ENCODE data around the gene ZNF804B.

The ZNF804B gene

DNA sequence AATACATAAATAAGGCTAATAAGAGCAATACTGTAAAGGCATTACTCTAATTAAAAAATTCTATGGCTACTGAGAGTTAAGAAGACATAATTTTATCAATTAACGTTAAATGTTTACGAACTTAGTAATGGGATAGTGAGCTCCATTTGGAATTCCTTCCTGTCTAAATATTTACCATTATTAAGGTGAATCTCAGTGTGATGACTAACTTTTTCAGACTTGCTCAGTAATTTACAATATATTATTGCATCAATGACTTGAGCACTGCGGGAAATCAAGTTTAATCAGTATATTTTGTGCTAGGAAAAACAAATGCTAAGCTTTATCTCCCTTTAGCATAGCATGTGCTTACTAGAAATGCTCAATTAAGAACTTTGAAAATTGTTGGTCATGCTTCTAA lies 318.5 kb downstream of the ZNF804B start:
- H3K27ac ChIP-seq (ENCODE audit: low read depth, low read length, severe bottlenecking), result no peak overlapping the region
- H3K4me3 ChIP-seq (ENCODE audit: extremely low read depth, insufficient read depth, low read length, poor library complexity, severe bottlenecking), result no peak overlapping the region
- WGBS, 2 experiments (ENCODE audit: insufficient coverage in 2 of 2), result 100% methylated on average over 1 of the region's 3 CpGs; no CpG with 5 or more reads in 1 of the 2 experiments
- H3K4me1 ChIP-seq (ENCODE audit: control insufficient read depth, insufficient read depth, low read length, poor library complexity, severe bottlenecking), result no peaks in the 10 kb centered on the region
- no peaks in the 10 kb centered on the region for H3K36me3 ChIP-seq (ENCODE audit: control insufficient read depth, insufficient read depth, low read length)
- no peaks in the 10 kb centered on the region for H3K9me3 ChIP-seq (ENCODE audit: control insufficient read depth, low read length)

DNA sequence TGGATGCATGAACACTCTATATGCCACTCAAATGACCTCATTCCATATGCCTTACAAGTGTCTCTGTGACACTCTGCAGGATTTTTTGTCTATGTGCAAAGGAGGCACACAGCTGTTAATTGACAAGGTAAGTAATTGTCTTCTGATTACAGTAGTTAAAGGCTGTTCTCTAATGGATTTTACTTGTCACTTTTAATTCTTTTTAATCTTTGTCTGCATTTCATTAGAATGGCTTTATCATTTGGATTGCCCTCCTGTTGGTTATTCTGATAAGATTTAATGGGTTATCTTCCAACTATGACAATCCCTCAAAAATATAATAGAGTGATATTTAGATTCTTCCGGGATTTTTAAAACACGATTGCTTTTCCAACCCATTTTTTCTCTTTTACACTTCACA lies 326.1 kb downstream of the ZNF804B start:
- Histone ChIP-seq H3K4me1 (ENCODE audit: control insufficient read depth, insufficient read depth, low read length, poor library complexity, severe bottlenecking) (no peaks in the 10 kb centered on the region), H3K4me3 (ENCODE audit: extremely low read depth, insufficient read depth, low read length, poor library complexity, severe bottlenecking) (no peak overlapping the region), H3K27ac (ENCODE audit: low read depth, low read length, severe bottlenecking) (no peak overlapping the region), H3K36me3 (ENCODE audit: control insufficient read depth, insufficient read depth, low read length) (no peaks in the 10 kb centered on the region), H3K9me3 (ENCODE audit: control insufficient read depth, low read length) (no peaks in the 10 kb centered on the region)
- 75% methylated on average over 2 of the region's 2 CpGs; no CpG with 5 or more reads in 1 of the 2 experiments for WGBS, 2 experiments (ENCODE audit: insufficient coverage in 2 of 2)

GRCh38 chr7:89091550-89091949 lies 332.1 kb downstream of the ZNF804B start:
- no CpG with 5 or more reads among the region's 1 CpG for WGBS, 2 experiments (ENCODE audit: insufficient coverage in 2 of 2)
- Histone ChIP-seq H3K9me3 (ENCODE audit: control insufficient read depth, low read length) (no peaks in the 10 kb centered on the region), H3K4me3 (ENCODE audit: extremely low read depth, insufficient read depth, low read length, poor library complexity, severe bottlenecking) (no peak overlapping the region), H3K4me1 (ENCODE audit: control insufficient read depth, insufficient read depth, low read length, poor library complexity, severe bottlenecking) (no peaks in the 10 kb centered on the region), H3K27ac (ENCODE audit: low read depth, low read length, severe bottlenecking) (no peak overlapping the region), H3K36me3 (ENCODE audit: control insufficient read depth, insufficient read depth, low read length) (no peaks in the 10 kb centered on the region)

DNA sequence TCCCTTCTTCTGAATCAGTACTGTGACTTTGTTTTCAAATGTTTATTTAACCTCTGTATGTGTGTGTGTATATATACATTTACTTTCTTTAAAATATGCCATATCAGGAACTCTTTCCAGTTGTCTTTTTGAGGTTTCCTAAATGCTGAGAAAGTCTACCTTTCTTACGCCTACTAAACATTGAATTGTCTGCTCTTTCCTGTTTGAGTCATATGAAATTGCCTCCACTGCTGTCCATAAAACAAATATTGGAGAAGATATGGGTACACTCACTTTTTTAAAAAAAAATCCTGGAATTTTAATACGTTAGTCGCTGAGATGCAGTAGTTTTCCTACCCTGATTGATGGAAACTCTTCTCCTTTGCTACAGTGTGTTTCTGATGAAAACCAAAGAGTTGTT lies 334.8 kb downstream of the ZNF804B start:
- Histone ChIP-seq H3K27ac (ENCODE audit: low read depth, low read length, severe bottlenecking) (no peak overlapping the region), H3K36me3 (ENCODE audit: control insufficient read depth, insufficient read depth, low read length) (no peaks in the 10 kb centered on the region), H3K4me3 (ENCODE audit: extremely low read depth, insufficient read depth, low read length, poor library complexity, severe bottlenecking) (no peak overlapping the region), H3K9me3 (ENCODE audit: control insufficient read depth, low read length) (no peaks in the 10 kb centered on the region), H3K4me1 (ENCODE audit: control insufficient read depth, insufficient read depth, low read length, poor library complexity, severe bottlenecking) (no peaks in the 10 kb centered on the region)
- WGBS, 2 experiments (ENCODE audit: insufficient coverage in 2 of 2), result no CpG with 5 or more reads among the region's 3 CpGs

- Histone ChIP-seq H3K27ac (ENCODE audit: low read depth, low read length, severe bottlenecking) (no peak overlapping the region), H3K9me3 (ENCODE audit: control insufficient read depth, low read length) (no peaks in the 10 kb centered on the region), H3K4me3 (ENCODE audit: extremely low read depth, insufficient read depth, low read length, poor library complexity, severe bottlenecking) (no peak overlapping the region), H3K4me1 (ENCODE audit: control insufficient read depth, insufficient read depth, low read length, poor library complexity, severe bottlenecking) (no peaks in the 10 kb centered on the region), H3K36me3 (ENCODE audit: control insufficient read depth, insufficient read depth, low read length) (no peaks in the 10 kb centered on the region)
These were observed 344.1 kb downstream of the ZNF804B start for GRCh38 chr7:89103564-89103963.

DNA sequence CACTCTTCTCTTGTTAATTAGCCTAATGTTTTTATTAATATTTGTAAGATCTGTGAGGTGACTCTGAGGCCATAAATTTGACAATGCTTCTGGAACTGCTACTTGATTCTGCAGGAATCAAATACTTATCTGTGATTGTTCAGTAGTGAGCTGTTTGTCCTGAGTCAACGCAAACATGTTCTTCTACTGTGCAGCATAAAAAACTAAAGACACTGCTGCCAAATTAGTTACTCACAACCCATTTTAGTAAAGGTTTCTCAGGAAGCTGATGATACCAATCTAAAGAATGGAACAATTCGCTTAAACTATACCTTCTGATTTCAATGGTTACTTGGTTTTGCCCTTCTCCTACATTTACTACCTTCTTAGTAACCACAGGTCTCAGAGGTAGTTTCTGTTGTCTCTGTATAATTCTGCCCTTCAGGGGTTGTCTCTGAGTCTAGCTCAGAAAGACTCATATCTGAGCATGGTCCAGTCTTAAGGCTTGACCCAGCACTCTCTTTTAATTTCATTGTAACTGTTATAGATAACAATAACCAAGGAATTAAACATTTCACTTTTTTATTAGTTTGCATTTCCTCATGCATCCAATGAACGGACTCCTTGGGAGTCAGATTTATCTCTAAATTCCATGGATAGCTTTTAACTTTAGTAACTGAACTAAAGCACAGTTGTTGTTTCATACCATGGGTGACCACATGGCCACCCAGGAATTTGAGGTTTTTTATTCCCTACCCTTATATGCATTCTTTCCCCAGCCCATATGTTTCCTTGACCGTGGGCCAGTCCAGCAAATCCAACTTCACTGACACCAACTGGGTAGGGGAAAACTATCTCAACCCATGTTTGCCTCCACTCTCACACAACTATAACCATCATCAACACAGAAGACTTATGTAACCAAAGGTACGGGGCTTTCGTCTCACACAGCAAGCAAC lies 345.5 kb downstream of the ZNF804B start:
- 75 to 79% methylated on average over 3 to 5 of the region's 6 CpGs for WGBS, 2 experiments (ENCODE audit: insufficient coverage in 2 of 2)
- Histone ChIP-seq H3K27ac (ENCODE audit: low read depth, low read length, severe bottlenecking) (no peak overlapping the region), H3K36me3 (ENCODE audit: control insufficient read depth, insufficient read depth, low read length) (no peaks in the 10 kb centered on the region), H3K4me3 (ENCODE audit: extremely low read depth, insufficient read depth, low read length, poor library complexity, severe bottlenecking) (no peak overlapping the region), H3K9me3 (ENCODE audit: control insufficient read depth, low read length) (no peaks in the 10 kb centered on the region), H3K4me1 (ENCODE audit: control insufficient read depth, insufficient read depth, low read length, poor library complexity, severe bottlenecking) (no peaks in the 10 kb centered on the region)

DNA sequence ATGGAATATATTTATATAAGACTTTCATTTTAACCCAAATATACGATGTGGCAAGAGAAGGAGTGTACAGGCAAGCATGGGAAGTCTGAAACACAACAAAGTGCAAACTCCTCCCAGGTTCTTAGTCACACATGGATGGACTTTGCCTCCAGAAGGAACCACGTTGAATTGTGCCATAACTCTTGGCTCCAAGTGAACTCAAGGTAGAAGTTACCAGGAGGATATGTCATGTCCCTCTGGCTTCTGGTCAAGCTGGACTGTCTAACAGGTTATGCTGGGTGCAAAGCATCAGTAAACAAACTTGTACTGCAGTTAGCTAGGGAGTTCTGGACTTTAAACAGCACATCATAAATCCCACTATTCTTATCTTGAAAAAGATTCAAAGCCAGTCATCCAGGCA lies 364.4 kb downstream of the ZNF804B start:
- Histone ChIP-seq H3K36me3 (ENCODE audit: control insufficient read depth, insufficient read depth, low read length) (no peaks in the 10 kb centered on the region), H3K4me3 (ENCODE audit: extremely low read depth, insufficient read depth, low read length, poor library complexity, severe bottlenecking) (no peak overlapping the region), H3K9me3 (ENCODE audit: control insufficient read depth, low read length) (no peaks in the 10 kb centered on the region), H3K27ac (ENCODE audit: low read depth, low read length, severe bottlenecking) (no peak overlapping the region), H3K4me1 (ENCODE audit: control insufficient read depth, insufficient read depth, low read length, poor library complexity, severe bottlenecking) (no peaks in the 10 kb centered on the region)
- 50% methylated on average over 1 of the region's 2 CpGs; no CpG with 5 or more reads in 1 of the 2 experiments for WGBS, 2 experiments (ENCODE audit: insufficient coverage in 2 of 2)

DNA sequence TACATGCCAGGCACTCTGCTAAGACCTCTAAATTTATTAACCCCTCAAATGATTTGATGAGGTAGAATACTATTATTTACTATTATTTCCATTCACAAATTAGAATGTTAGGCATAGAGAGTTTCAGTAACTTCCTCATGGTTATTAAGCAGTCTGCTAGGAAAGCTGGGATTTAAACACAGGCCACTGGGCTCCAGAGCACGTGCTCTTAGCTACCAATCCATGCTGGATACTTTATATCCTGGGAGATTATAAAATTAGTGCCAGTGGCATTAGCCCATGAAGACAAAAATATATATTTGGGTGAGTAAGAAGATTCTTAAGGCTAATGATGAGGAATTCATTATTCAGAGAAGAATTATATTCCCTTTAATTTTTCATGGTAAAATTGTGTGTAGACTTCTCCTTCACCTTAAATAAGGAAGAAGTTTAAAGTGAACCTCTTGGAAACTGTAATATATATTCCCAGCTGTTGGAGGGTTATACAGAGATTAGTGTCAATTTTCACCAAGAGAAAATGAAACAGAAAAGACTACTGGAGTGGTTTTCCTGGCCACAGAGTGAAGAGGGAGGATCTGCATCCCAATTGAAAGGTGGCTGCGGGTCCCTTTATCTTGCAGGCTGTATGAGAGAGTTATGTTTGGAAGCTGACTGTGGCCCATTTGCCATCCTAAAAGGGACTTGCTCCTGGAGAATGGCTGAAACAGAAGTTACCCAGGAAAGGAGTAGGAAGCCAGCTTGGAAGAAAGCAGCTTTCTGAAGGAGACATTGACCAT lies 370.3 kb downstream of the ZNF804B start:
- Histone ChIP-seq H3K36me3 (ENCODE audit: control insufficient read depth, insufficient read depth, low read length) (no peaks in the 10 kb centered on the region), H3K4me1 (ENCODE audit: control insufficient read depth, insufficient read depth, low read length, poor library complexity, severe bottlenecking) (no peaks in the 10 kb centered on the region), H3K27ac (ENCODE audit: low read depth, low read length, severe bottlenecking) (no peak overlapping the region), H3K9me3 (ENCODE audit: control insufficient read depth, low read length) (no peaks in the 10 kb centered on the region), H3K4me3 (ENCODE audit: extremely low read depth, insufficient read depth, low read length, poor library complexity, severe bottlenecking) (no peak overlapping the region)
- WGBS, 2 experiments (ENCODE audit: insufficient coverage in 2 of 2), result 70 to 75% methylated on average over 1 of the region's 2 CpGs

- Histone ChIP-seq H3K9me3 (ENCODE audit: control insufficient read depth, low read length) (no peaks in the 10 kb centered on the region), H3K27ac (ENCODE audit: low read depth, low read length, severe bottlenecking) (no peak overlapping the region), H3K4me3 (ENCODE audit: extremely low read depth, insufficient read depth, low read length, poor library complexity, severe bottlenecking) (no peak overlapping the region), H3K36me3 (ENCODE audit: control insufficient read depth, insufficient read depth, low read length) (no peaks in the 10 kb centered on the region), H3K4me1 (ENCODE audit: control insufficient read depth, insufficient read depth, low read length, poor library complexity, severe bottlenecking) (no peaks in the 10 kb centered on the region)
- 60 to 71% methylated on average over 1 of the region's 3 CpGs for WGBS, 2 experiments (ENCODE audit: insufficient coverage in 2 of 2)
These were observed 373.9 kb downstream of the ZNF804B start for GRCh38 chr7:89133357-89133756.

GRCh38 chr7:89133819-89134218 lies 374.3 kb downstream of the ZNF804B start:
- WGBS, 2 experiments (ENCODE audit: insufficient coverage in 2 of 2), result 71% methylated on average over 1 of the region's 2 CpGs; no CpG with 5 or more reads in 1 of the 2 experiments

DNA sequence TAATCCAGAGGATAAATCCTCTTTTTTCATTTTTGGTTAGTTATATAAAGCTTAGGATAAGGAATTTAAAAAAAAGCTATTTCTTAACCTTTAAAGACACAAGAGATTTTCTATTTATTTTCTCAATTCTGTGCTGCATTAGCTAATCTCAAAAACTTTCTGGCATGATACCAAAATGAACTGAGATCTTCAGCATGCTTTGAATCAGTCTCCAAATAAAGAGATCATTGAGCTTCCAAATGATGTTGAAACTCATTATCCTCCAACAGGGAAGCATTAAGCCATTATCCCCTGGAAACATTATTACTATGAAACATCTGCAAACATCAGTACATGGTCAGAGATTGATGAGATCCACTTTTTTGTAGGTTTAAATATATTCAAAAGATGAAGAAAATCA lies 386.3 kb downstream of the ZNF804B start:
- Histone ChIP-seq H3K4me3 (ENCODE audit: extremely low read depth, insufficient read depth, low read length, poor library complexity, severe bottlenecking) (no peak overlapping the region), H3K36me3 (ENCODE audit: control insufficient read depth, insufficient read depth, low read length) (no peaks in the 10 kb centered on the region), H3K9me3 (ENCODE audit: control insufficient read depth, low read length) (no peaks in the 10 kb centered on the region), H3K4me1 (ENCODE audit: control insufficient read depth, insufficient read depth, low read length, poor library complexity, severe bottlenecking) (no peaks in the 10 kb centered on the region), H3K27ac (ENCODE audit: low read depth, low read length, severe bottlenecking) (no peak overlapping the region)

More at GRCh38 chr7:89133819-89134218, 374.3 kb downstream of the ZNF804B start:
- no peak overlapping the region for H3K4me3 ChIP-seq (ENCODE audit: extremely low read depth, insufficient read depth, low read length, poor library complexity, severe bottlenecking)
- no peak overlapping the region for H3K27ac ChIP-seq (ENCODE audit: low read depth, low read length, severe bottlenecking)
- no peaks in the 10 kb centered on the region for H3K9me3 ChIP-seq (ENCODE audit: control insufficient read depth, low read length)
- H3K36me3 ChIP-seq (ENCODE audit: control insufficient read depth, insufficient read depth, low read length), result no peaks in the 10 kb centered on the region
- no peaks in the 10 kb centered on the region for H3K4me1 ChIP-seq (ENCODE audit: control insufficient read depth, insufficient read depth, low read length, poor library complexity, severe bottlenecking)
